Activated T-helper 1 cell treated with Interleukin-2 at 50 U/mL for 16 hours (primary cell): ENCODE results near the gene GRAMD2A.
A peak's percentile ranks its signal among the peaks of the same experiment; 100 is the strongest.

Experiments
- DNase-seq: peaks from one replicate; pipeline ENCODE4 v3.0.0-alpha.2; 2020; ENCODE audit warnings: low read depth

Gene GRAMD2A

GRCh38 chr15:72217216-72217615, 19.6 kb upstream of the GRAMD2A start:
- DNase-seq: no peak

- no peak for DNase-seq
Measured at GRCh38 chr15:72216079-72216478, 18.5 kb upstream of the GRAMD2A start.

- DNase-seq: no peak
Measured at GRCh38 chr15:72207558-72208085, 10.0 kb upstream of the GRAMD2A start.

- no peak for DNase-seq
Measured at GRCh38 chr15:72206677-72207000, 9.1 kb upstream of the GRAMD2A start.

- no peak for DNase-seq
Measured at GRCh38 chr15:72205896-72206676, 8.5 kb upstream of the GRAMD2A start.

GRCh38 chr15:72205273-72205672, 7.7 kb upstream of the GRAMD2A start:
- DNase-seq: no peak

GRCh38 chr15:72203507-72203837, 5.9 kb upstream of the GRAMD2A start:
- no peak for DNase-seq

GRCh38 chr15:72202801-72203506, 5.4 kb upstream of the GRAMD2A start:
- no peak for DNase-seq

GRCh38 chr15:72202302-72202701, 4.7 kb upstream of the GRAMD2A start:
- no peak for DNase-seq

GRCh38 chr15:72201391-72201921, 3.9 kb upstream of the GRAMD2A start:
- no peak for DNase-seq

GRCh38 chr15:72200395-72201237, 3.0 kb upstream of the GRAMD2A start:
- no peak for DNase-seq

GRCh38 chr15:72199721-72200212, 2.2 kb upstream of the GRAMD2A start:
- DNase-seq: peak; percentile 53

- no peak for DNase-seq
Measured at GRCh38 chr15:72199205-72199515, 1.6 kb upstream of the GRAMD2A start.

GRCh38 chr15:72198356-72199204, 993 bp upstream of the GRAMD2A start:
- DNase-seq: no peak

GRCh38 chr15:72197041-72197459, 537 bp downstream of the GRAMD2A start:
- no peak for DNase-seq

GRCh38 chr15:72196409-72197040, 1.1 kb downstream of the GRAMD2A start:
- no peak for DNase-seq

GRCh38 chr15:72195101-72195511, 2.5 kb downstream of the GRAMD2A start:
- no peak for DNase-seq

GRCh38 chr15:72193836-72194396, 3.7 kb downstream of the GRAMD2A start:
- no peak for DNase-seq

GRCh38 chr15:72192416-72192815, 5.2 kb downstream of the GRAMD2A start:
- no peak for DNase-seq

GRCh38 chr15:72189250-72189902, 8.2 kb downstream of the GRAMD2A start:
- no peak for DNase-seq
